WTC11 (cell line): ENCODE data around the gene SCIN. TPM values are rescaled to one million over a fixed set of nuclear protein-coding genes. Genes with fewer than 3 reads are reported as not detected.

ENCODE experiments used
- ATAC-seq: fragments of 200-7000 bp; cut with Tn5 transposase; 2 replicates; pipeline ENCODE4 v1.10.0; 2021; ENCODE audit warnings: mild to moderate bottlenecking, moderate library complexity
- CTCF ChIA-PET: fragments of 300-600 bp; sonication (Branson Sonifier 250); formaldehyde crosslinking; loops from one replicate; lab custom pipeline; 2021; ENCODE audit warnings: antibody characterized with exemption; lab: Charles Lee
- POLR2A ChIA-PET: fragments of 350-600 bp; sonication (Branson Sonifier 250); formaldehyde crosslinking; loops from one replicate; lab custom pipeline; 2021; ENCODE audit warnings: antibody characterized with exemption; lab: Charles Lee
- DNase-seq: peaks from one replicate; pipeline ENCODE4 v3.0.0; 2021; ENCODE audit warnings: low spot score
- H3K27ac Mint-ChIP-seq: 2 replicates; pipeline ENCODE4 v1.8.0; 2021; ENCODE audit warnings: mixed read lengths
- H3K27me3 Mint-ChIP-seq: 2 replicates; pipeline ENCODE4 v1.8.0; 2021; ENCODE audit warnings: low read depth, mild to moderate bottlenecking, moderate library complexity, mixed read lengths
- H3K36me3 Mint-ChIP-seq: 2 replicates; pipeline ENCODE4 v1.8.0; 2021; ENCODE audit warnings: mixed read lengths
- H3K4me1 Mint-ChIP-seq: 2 replicates; pipeline ENCODE4 v1.8.0; 2022; ENCODE audit warnings: mixed read lengths
- H3K4me3 Mint-ChIP-seq: 2 replicates; pipeline ENCODE4 v1.8.0; 2021; ENCODE audit warnings: mild to moderate bottlenecking, moderate library complexity, mixed read lengths
- H3K9me3 Mint-ChIP-seq: 2 replicates; pipeline ENCODE4 v1.8.0; 2021; ENCODE audit warnings: mixed read lengths
- CREM ChIP-seq: sonication (generic); formaldehyde crosslinking; IDR thresholded peaks from 2 replicates; pipeline ENCODE4 v1.8.1; 2022; ENCODE audit warnings: mild to moderate bottlenecking, missing genetic modification reagents, moderate library complexity
- CTCF ChIP-seq: fragments of 200-600 bp; IDR thresholded peaks from 2 replicates; pipeline ENCODE4 v1.8.0; 2022; ENCODE audit warnings: antibody characterized with exemption
- E2F5 ChIP-seq: sonication (generic); formaldehyde crosslinking; IDR thresholded peaks from 2 replicates; pipeline ENCODE4 v1.8.1; 2022; ENCODE audit warnings: mild to moderate bottlenecking, moderate library complexity, missing genetic modification reagents
- ELF4 ChIP-seq: sonication (generic); formaldehyde crosslinking; IDR thresholded peaks from 2 replicates; pipeline ENCODE4 v1.8.1; 2022; ENCODE audit warnings: low read depth, mild to moderate bottlenecking, moderate library complexity, missing genetic modification reagents
- ETV6 ChIP-seq: sonication (generic); formaldehyde crosslinking; IDR thresholded peaks from 2 replicates; pipeline ENCODE4 v1.8.1; 2022; ENCODE audit warnings: mild to moderate bottlenecking, missing genetic modification reagents
- FOXK1 ChIP-seq: sonication (generic); formaldehyde crosslinking; IDR thresholded peaks from 2 replicates; pipeline ENCODE4 v1.8.0; 2022; ENCODE audit warnings: mild to moderate bottlenecking, moderate library complexity, missing genetic modification reagents
- GRHL2 ChIP-seq: fragments of 250-450 bp; sonication (Bioruptor Pico); IDR thresholded peaks from 2 replicates; pipeline ENCODE4 v1.8.0; 2022; ENCODE audit warnings: mild to moderate bottlenecking, moderate library complexity; ENCODE audit not compliant: insufficient replicate concordance, severe bottlenecking
- MYBL2 ChIP-seq: sonication (generic); formaldehyde crosslinking; IDR thresholded peaks from 2 replicates; pipeline ENCODE4 v1.8.1; 2023; ENCODE audit warnings: mild to moderate bottlenecking, moderate library complexity, missing genetic modification reagents
- NFATC4 ChIP-seq: fragments of 250-450 bp; sonication (Bioruptor Pico); IDR thresholded peaks from 2 replicates; pipeline ENCODE4 v1.9.0; 2021; ENCODE audit warnings: mild to moderate bottlenecking
- PRRX2 ChIP-seq: fragments of 250-450 bp; sonication (Bioruptor Pico); IDR thresholded peaks from 2 replicates; pipeline ENCODE4 v1.8.0; 2021; ENCODE audit warnings: mild to moderate bottlenecking
- SMAD4 ChIP-seq: sonication (generic); formaldehyde crosslinking; IDR thresholded peaks from 2 replicates; pipeline ENCODE4 v1.8.0; 2022; ENCODE audit warnings: mild to moderate bottlenecking, missing genetic modification reagents
- TEAD1 ChIP-seq: sonication (generic); formaldehyde crosslinking; IDR thresholded peaks from 2 replicates; pipeline ENCODE4 v1.8.0; 2022; ENCODE audit warnings: mild to moderate bottlenecking, missing genetic modification reagents
- TP53 ChIP-seq: sonication (generic); formaldehyde crosslinking; IDR thresholded peaks from 2 replicates; pipeline ENCODE4 v1.8.1; 2023; ENCODE audit warnings: mild to moderate bottlenecking, missing genetic modification reagents
- ZNF263 ChIP-seq: sonication (generic); formaldehyde crosslinking; IDR thresholded peaks from 2 replicates; pipeline ENCODE4 v1.8.1; 2022; ENCODE audit warnings: low read depth, mild to moderate bottlenecking, moderate library complexity, missing genetic modification reagents
- ZNF317 ChIP-seq: sonication (generic); formaldehyde crosslinking; IDR thresholded peaks from 2 replicates; pipeline ENCODE4 v1.8.1; 2023; ENCODE audit warnings: low read depth, mild to moderate bottlenecking, moderate library complexity, missing genetic modification reagents, borderline replicate concordance
- ZNF671 ChIP-seq: fragments of 250-450 bp; sonication (Bioruptor Pico); IDR thresholded peaks from 2 replicates; pipeline ENCODE4 v1.8.0; 2021; ENCODE audit warnings: mild to moderate bottlenecking
- total RNA-seq: library from RNA; stranded (reverse); gene quantifications from 3 replicates; pipeline ENCODE4 v1.2.3, GENCODE V29; 2021
- TF ChIP-seq, protein P1 (sequence below): fragments of 250-450 bp; sonication (Bioruptor Pico); IDR thresholded peaks from 2 replicates; pipeline ENCODE4 v1.9.0; 2021; ENCODE audit warnings: moderate library complexity, mild to moderate bottlenecking, inconsistent platforms, borderline replicate concordance
- TF ChIP-seq, protein P2 (sequence below): sonication (generic); formaldehyde crosslinking; IDR thresholded peaks from 2 replicates; pipeline ENCODE4 v1.8.0; 2023; ENCODE audit warnings: missing genetic modification reagents, mild to moderate bottlenecking, borderline replicate concordance
- TF ChIP-seq, protein P3 (sequence below): fragments of 250-450 bp; sonication (Bioruptor Pico); IDR thresholded peaks from 2 replicates; pipeline ENCODE4 v1.9.0; 2021; ENCODE audit warnings: mild to moderate bottlenecking, borderline replicate concordance

SCIN gene
- total RNA-seq, 1 experiment from 2014 or later = 0.98 TPM

DNA sequence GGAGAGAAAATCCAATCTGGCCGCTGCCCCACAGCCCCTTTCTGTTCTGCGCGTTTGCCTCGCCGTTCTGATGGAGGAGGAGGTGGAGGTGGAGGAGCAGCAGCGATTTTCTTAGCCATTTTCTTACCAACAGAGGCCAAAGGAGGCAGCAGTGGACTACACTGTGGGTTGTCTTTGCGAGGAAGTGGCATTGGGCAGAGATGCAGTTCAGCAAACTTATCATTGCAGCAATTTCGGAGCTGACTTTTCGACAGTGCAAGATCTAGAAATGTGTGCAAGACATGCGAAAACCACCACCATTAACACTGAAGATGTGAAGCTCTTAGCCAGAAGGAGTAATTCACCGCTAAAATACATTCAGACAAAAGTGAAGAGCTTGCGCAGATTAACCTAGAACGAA, 115.0 kb downstream of the SCIN start:
- Mint-ChIP-seq H3K27me3 (no peaks in the 10 kb centered on the region), H3K4me1 (peaks cover 51% of the 10 kb centered on the region), H3K4me3 (peak overlapping the region; percentile 88), H3K27ac (peak overlapping the region; percentile 57), H3K36me3 (no peaks in the 10 kb centered on the region), H3K9me3 (no peaks in the 10 kb centered on the region)
- TF ChIP-seq, protein P1, sequence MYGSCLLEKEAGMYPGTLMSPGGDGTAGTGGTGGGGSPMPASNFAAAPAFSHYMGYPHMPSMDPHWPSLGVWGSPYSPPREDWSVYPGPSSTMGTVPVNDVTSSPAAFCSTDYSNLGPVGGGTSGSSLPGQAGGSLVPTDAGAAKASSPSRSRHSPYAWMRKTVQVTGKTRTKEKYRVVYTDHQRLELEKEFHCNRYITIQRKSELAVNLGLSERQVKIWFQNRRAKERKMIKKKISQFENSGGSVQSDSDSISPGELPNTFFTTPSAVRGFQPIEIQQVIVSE (CRISPR knock-in tag) = no peak
- peak; percentile 51 for TF ChIP-seq CTCF
- peak; percentile 10 for ATAC-seq
- CTCF ChIA-PET = interaction anchor here (0.6 to 5.8 kb wide), 39 partner anchors 10 to 582 kb away, joined by 3 to 77 read pairs (median 5); no protein-coding TSS in a partner anchor
- DNase-seq = peak; percentile 58
- POLR2A ChIA-PET = no interaction called here

GRCh38 chr7:12686234-12686890, 115.8 kb downstream of the SCIN start:
- ATAC-seq = peak; percentile 77
- H3K36me3 Mint-ChIP-seq = no peaks in the 10 kb centered on the region
- POLR2A ChIA-PET = interaction anchor here (0.5 to 1.2 kb wide), 4 partner anchors 10 to 263 kb away, joined by 3 to 6 read pairs (median 3); no protein-coding TSS in a partner anchor
- TF ChIP-seq SMAD4 (CRISPR knock-in tag) (0 out of 2 replicates have a peak, but pooled peaks have one; percentile 63), NFATC4 (CRISPR knock-in tag) (no peak), PRRX2 (CRISPR knock-in tag) (no peak), ELF4 (CRISPR knock-in tag) (no peak), CREM (no peak; the same call in 1 of the 2 replicates), ZNF317 (CRISPR knock-in tag) (0 out of 2 replicates have a peak, but pooled peaks have one; percentile 18), ZNF671 (CRISPR knock-in tag) (no peak), ZNF263 (CRISPR knock-in tag) (no peak), E2F5 (CRISPR knock-in tag) (no peak), ETV6 (CRISPR knock-in tag) (peak; percentile 82), CTCF (peak; percentile 91), FOXK1 (CRISPR knock-in tag) (no peak), GRHL2 (CRISPR knock-in tag) (no peak), TP53 (CRISPR knock-in tag) (peak; percentile 93), MYBL2 (CRISPR knock-in tag) (peak; percentile 98), TEAD1 (peak; percentile 77)
- TF ChIP-seq, protein P2, sequence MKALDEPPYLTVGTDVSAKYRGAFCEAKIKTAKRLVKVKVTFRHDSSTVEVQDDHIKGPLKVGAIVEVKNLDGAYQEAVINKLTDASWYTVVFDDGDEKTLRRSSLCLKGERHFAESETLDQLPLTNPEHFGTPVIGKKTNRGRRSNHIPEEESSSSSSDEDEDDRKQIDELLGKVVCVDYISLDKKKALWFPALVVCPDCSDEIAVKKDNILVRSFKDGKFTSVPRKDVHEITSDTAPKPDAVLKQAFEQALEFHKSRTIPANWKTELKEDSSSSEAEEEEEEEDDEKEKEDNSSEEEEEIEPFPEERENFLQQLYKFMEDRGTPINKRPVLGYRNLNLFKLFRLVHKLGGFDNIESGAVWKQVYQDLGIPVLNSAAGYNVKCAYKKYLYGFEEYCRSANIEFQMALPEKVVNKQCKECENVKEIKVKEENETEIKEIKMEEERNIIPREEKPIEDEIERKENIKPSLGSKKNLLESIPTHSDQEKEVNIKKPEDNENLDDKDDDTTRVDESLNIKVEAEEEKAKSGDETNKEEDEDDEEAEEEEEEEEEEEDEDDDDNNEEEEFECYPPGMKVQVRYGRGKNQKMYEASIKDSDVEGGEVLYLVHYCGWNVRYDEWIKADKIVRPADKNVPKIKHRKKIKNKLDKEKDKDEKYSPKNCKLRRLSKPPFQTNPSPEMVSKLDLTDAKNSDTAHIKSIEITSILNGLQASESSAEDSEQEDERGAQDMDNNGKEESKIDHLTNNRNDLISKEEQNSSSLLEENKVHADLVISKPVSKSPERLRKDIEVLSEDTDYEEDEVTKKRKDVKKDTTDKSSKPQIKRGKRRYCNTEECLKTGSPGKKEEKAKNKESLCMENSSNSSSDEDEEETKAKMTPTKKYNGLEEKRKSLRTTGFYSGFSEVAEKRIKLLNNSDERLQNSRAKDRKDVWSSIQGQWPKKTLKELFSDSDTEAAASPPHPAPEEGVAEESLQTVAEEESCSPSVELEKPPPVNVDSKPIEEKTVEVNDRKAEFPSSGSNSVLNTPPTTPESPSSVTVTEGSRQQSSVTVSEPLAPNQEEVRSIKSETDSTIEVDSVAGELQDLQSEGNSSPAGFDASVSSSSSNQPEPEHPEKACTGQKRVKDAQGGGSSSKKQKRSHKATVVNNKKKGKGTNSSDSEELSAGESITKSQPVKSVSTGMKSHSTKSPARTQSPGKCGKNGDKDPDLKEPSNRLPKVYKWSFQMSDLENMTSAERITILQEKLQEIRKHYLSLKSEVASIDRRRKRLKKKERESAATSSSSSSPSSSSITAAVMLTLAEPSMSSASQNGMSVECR = peak; percentile 74; the same call in 1 of the 2 replicates
- TF ChIP-seq, protein P3, sequence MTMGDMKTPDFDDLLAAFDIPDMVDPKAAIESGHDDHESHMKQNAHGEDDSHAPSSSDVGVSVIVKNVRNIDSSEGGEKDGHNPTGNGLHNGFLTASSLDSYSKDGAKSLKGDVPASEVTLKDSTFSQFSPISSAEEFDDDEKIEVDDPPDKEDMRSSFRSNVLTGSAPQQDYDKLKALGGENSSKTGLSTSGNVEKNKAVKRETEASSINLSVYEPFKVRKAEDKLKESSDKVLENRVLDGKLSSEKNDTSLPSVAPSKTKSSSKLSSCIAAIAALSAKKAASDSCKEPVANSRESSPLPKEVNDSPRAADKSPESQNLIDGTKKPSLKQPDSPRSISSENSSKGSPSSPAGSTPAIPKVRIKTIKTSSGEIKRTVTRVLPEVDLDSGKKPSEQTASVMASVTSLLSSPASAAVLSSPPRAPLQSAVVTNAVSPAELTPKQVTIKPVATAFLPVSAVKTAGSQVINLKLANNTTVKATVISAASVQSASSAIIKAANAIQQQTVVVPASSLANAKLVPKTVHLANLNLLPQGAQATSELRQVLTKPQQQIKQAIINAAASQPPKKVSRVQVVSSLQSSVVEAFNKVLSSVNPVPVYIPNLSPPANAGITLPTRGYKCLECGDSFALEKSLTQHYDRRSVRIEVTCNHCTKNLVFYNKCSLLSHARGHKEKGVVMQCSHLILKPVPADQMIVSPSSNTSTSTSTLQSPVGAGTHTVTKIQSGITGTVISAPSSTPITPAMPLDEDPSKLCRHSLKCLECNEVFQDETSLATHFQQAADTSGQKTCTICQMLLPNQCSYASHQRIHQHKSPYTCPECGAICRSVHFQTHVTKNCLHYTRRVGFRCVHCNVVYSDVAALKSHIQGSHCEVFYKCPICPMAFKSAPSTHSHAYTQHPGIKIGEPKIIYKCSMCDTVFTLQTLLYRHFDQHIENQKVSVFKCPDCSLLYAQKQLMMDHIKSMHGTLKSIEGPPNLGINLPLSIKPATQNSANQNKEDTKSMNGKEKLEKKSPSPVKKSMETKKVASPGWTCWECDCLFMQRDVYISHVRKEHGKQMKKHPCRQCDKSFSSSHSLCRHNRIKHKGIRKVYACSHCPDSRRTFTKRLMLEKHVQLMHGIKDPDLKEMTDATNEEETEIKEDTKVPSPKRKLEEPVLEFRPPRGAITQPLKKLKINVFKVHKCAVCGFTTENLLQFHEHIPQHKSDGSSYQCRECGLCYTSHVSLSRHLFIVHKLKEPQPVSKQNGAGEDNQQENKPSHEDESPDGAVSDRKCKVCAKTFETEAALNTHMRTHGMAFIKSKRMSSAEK (CRISPR knock-in tag) = no peak

More at GRCh38 chr7:12686234-12686890, 115.8 kb downstream of the SCIN start:
- CTCF ChIA-PET = interaction anchor here (0.5 to 5.8 kb wide), 96 partner anchors 10 to 592 kb away, joined by 3 to 77 read pairs (median 4); partner anchors contain the start of gene SCIN
- Mint-ChIP-seq H3K27me3 (no peaks in the 10 kb centered on the region), H3K4me1 (peaks cover 56% of the 10 kb centered on the region), H3K27ac (peak overlapping the region; percentile 68), H3K4me3 (peak overlapping the region; percentile 88), H3K9me3 (no peaks in the 10 kb centered on the region)
- DNase-seq = peak; percentile 94
